Fibroblast of upper back skin (primary cell): ENCODE results near the gene PSMB2.
A peak's percentile ranks its signal among the peaks of the same experiment; 100 is the strongest.

ENCODE experiments used
- DNase-seq: peaks from one replicate; pipeline ENCODE4 v3.0.0-alpha.2; 2013

The PSMB2 gene

DNA sequence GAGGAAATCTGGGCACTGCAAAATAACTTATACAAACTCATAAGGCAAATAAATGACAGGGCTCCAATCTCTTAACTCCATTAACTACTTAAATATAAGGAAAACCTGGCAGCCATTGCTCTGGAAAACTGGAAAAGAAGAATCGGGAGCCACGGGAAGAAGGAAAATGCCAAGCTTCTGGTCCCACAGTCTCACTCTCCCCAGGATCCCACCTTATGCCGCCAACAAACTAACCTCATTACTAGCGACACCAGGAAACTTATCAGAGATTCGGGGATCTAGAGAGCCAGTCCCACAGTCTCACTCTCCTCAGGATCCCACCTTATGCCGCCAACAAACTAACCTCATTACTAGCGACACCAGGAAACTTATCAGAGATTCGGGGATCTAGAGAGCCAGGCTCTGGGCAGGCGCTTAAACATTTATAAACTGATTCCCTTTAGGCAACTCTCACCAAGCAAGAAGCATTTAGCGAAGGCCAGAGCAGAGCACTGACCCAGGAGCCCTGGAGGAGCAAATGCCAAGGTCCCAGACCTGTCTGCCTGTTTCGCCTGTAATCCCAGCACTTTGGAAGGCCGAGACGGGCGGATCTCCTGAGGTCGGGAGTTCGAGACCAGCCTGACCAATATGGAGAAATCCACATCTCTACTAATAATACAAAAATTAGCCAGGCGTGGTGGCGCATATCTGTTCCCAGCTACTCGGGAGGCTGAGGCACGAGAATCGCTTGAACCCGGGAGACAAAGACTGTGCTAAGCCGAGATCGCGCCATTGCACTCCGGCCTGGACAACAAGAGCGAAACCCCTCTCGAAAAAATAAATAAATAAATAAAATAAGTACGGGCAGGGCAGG is 720 bp downstream of the PSMB2 start:
- DNase-seq, result no peak

DNA sequence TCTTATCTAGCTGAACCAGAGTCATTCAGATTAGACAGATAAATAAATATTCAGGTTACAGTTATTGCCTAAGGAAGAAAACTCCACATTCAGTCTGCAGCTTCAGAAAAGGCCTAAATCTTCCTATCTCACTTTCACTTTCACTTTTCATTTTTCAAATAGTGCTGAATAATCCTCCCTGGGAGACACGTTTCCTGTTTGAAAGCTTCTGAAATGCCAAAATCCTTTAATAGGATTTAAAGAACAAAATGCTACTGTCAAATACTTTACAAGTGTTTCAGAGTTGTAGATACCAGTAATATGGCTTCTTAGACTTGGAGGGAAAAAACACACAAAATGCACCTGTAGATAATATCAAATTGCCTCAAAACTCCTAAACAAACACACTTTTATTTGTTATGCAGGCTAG is 3.9 kb downstream of the PSMB2 start:
- peak; percentile 39 for DNase-seq

DNA sequence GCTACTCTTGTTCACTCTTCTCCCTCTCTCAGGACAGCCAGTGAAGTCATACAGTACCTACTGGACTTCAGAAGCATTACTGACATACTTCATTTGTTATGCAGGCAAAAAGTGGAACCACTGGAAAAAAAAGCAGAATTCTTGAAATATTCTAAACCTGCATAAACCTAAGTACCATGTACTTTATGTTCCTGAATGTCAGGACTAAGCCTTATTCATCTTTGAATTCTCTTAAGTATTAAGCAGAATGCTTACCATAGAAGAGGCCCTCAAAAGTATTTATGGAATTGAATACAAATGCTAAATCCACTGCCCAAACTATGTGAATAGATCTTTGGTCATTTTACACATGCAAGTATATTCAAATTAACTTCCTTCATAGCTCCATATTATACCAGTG is 7.8 kb downstream of the PSMB2 start:
- peak; percentile 10 for DNase-seq

- no peak for DNase-seq
Measured at GRCh38 chr1:35631396-35631795, 9.9 kb downstream of the PSMB2 start.

- DNase-seq, result no peak
Measured at GRCh38 chr1:35629051-35629450, 12.3 kb downstream of the PSMB2 start.

GRCh38 chr1:35623832-35624231 is 17.5 kb downstream of the PSMB2 start:
- DNase-seq, result no peak

DNA sequence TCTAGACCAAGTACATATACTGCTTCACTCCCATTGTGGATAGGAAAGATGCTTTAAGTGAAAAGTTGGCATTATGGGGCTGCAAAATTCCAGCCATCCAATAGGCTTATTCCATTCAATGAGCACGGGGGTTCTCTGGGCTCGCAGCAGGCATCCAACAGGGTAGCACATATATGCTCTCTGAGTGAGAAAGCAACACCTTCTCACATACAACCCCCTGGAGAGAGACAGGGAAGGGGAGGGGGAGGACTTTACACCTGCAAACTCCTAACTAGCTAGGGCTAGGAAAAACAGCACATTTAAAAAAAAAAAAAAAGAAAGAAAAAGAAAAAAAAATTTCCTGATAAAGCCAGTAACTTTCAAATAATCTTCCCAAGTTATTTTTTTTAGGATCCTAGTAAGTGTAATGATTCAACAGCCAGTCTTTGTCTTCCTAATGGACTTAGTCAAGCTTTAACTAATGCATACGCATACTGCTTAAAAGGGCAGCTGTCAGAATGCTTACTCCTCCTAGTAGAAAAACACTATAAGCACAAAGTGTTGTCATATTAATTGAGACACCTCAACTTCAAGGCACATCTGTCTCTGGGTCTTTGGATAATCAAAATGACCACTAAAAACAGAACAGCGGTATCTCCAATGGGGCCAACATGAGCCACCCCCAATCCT is 18.7 kb downstream of the PSMB2 start:
- no peak for DNase-seq

DNA sequence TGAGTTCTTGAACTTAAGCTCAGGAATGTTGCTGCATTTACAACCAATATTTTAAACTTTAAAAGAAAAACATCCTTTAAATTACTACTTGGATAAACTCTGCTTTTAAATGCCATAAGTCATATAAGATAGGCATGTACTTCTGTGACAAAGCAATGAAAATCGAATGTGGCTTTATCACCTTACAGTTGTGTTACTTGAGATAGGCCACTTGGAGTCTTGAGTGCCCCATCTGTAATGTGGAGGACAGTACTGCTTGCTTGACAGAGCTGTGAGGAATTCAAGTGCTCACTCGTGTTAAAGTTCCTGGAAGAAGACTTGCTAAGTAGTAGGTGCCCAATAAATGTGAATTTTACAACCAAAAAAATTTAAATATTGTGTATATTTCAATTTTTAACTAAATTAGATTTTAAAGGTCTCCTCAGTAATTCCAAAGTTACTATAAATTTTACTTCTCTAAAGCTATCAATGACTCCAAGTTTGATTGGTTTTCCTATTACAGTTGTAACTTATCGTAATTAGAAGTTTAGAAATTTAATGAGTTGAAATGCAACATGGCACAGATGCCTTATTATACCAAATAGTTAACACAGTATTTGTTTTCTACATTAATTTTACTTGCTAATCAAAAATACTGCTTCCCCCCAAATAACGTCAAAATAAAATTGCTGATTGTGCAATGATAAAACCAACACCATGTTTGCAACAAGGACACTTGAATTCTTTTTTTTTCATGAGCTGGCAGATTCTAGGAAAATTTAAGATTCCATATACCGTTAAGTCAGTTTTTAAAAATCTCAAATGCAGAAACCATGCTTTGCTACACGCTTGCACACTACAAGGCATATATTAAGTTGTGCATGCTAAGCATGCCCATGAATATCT is 21.8 kb downstream of the PSMB2 start:
- DNase-seq, result no peak

DNA sequence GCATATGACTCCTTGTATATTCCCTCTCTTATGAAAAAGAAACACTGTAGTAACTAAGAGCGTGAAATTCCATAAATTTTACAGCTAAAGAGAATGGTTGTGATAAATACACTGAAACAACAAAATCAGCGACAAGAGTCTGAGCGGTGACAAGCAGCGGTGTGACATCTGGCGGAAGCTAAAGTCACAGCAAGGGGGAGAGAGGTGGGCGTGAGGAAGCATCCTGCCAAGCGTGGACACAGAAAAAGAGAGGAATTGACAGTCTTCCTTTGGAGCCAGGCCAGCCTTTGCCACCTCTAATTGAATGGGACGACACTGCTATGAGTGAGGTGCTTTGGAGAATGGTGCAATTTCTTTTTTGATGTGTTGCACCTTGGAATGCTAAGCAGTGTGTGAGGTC is 25.9 kb downstream of the PSMB2 start:
- no peak for DNase-seq

DNA sequence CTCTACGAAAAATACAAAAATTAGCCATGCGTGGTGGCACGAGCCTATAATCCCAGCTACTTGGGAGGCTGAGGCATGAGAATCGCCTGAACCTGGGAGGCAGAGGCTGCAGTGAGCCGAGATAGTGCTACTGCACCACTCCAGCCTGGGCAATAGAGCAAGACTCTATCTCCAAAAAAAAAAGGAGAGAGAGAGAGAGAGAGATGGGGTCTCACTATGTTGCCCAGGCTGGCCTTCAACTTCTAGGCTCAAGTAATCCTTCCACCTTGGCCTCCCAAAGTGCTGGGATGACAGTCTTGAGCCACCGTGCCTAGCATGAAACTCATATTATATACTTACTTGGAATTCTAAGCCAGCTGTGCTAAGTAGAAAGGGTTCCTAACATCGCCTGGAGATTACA is 29.7 kb downstream of the PSMB2 start:
- no peak for DNase-seq

DNA sequence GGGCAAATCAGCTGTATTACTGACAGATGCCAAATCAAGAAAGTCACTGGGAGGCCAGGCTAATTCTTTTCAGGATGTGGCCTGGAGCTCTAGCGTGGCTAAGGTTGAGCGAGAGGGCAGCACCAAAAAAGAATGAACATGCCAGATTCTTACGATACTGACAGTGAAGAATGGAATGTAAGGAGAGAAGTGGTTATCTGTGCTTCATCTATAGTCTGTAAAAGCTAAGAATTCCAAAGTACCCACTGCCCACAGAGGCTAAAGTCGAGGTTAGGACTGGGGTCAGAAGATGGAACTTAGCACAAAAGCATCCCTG is 35.5 kb downstream of the PSMB2 start:
- DNase-seq, result peak; percentile 67

DNA sequence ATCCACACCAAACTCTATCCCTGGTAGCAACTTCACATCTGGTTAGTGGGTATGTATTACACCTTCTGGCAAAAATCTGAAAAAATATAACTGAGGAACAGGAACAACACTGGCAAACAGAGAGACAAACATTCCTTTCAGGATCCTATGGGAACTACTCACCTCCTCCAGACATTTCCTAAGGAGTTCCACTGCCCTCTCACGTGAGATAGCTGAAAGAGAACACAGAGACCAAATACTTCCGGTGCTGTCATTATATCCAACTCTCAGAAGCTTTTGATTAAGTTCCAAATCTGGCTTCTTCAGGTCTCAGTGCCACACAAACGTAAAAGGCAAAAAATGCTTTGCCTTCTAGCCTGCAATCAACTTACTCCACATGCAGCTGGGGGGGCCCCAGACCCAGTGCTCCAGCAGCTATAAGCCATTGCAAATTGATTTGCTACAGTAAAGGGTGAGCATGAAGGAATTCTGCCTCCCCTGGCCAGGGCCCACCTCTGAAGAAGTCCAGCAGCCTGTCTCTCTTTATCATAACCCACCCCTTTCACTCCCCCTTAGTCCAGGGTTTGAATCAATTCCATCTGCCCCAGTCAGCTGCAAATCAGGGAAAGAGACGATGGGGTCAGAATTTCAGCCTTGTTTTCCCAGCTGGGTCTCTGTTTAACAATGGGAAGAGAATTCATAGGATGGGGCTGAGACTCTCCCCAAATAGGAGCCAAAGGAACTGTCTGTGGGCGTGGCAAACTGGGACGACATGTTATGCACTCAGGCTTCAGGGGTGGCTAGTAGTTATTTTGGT is 36.1 kb downstream of the PSMB2 start:
- DNase-seq, result peak; percentile 19

DNA sequence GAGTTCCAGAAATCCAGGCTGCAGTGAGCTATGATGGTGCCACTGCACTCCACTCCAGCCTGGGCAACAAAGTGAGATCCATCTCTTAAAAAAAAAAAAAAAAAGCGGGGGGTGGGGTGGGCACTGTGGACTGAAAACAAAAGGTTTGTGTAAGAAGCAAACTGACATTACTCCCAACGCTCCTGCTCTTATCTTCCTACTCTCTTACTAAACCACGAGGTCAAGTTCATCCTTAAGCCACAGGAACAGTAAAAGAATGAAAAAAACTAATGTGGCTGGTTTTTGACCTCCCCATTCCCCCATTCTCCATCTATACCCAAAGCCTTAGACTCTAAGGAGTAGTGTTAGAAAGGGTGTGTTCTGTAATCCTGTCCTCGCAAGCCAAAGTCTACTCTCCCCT is 37.4 kb downstream of the PSMB2 start:
- DNase-seq, result no peak

- DNase-seq, result no peak
Measured at GRCh38 chr1:35603468-35603867, 37.9 kb downstream of the PSMB2 start.

GRCh38 chr1:35600593-35600992 is 40.7 kb downstream of the PSMB2 start:
- no peak for DNase-seq

DNA sequence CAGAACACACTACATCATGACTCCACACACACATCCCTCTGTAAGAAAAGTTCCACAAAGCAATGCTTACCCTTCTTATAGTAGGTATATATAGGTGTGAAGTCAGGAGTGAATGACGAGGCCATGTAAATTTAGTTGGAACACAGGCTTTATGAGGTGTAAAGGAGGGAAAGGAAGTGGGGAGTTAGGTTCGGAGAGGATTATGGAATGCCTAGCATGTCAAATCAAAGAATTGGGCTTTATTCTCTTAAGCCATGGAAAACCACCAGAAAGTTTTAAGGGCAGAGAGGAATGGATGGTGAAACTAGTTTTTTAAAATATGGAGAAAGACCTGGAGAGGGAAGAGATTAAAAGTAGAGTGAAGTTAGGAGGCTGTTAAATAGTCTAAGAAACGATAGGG is 41.9 kb downstream of the PSMB2 start:
- no peak for DNase-seq

DNA sequence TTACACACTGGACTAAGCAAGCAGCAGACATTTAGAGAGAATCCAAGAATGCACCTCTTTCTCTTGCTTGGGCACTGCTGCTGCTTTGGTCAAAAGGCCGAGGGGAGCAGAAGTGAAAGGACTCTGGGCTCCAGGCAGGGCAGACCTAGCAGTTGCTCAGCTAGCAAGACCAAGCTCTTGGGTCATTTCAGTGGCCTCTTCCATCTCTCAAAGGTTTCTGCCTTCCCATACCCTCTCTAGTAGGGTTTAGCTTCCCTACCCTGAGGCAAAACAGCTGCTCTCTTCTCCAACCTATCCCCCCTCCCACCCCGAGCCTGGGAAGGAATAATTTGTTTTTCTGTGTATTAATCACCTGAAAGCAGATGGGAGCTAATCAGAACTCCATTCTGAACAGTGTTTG is 42.4 kb downstream of the PSMB2 start:
- no peak for DNase-seq

DNA sequence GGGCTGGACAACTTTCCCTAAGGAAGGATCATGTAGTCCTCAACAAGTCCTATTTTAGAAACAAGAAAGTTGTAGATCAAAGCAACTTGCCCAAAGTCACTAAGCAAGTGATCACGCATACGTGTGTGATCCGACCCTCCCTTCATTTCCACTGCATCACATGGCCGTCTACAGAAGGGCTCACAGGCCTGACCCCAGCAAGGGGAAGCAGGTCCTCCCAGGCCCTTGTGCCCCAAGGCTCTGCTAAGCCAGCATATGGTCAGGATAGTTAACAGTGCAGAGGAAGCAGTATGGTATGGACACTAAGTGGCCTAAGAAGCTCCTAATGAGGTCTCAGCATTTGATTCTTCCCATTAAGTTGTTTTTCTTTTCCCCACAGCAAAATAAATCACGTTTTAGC is 43.5 kb downstream of the PSMB2 start:
- DNase-seq, result no peak

DNA sequence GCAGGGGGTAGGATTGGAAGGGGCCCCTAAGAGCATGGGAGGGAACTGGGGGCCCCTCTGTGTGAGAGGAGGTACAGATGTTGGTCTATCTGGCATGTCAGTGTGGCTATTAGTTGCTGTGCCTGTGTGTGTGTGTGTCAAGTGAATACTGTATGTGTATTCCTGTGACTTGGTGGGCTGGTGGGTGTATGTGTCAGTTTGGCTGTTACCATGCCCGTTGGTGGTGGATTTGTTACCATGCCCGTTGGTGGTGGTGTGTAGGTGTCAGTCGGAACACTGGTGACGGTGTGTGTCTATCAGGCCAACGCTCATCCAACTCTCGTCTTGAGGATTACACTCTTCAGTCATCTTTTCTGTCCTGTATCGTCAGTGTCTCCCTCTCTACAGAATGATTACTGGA is 45.6 kb downstream of the PSMB2 start:
- no peak for DNase-seq

DNA sequence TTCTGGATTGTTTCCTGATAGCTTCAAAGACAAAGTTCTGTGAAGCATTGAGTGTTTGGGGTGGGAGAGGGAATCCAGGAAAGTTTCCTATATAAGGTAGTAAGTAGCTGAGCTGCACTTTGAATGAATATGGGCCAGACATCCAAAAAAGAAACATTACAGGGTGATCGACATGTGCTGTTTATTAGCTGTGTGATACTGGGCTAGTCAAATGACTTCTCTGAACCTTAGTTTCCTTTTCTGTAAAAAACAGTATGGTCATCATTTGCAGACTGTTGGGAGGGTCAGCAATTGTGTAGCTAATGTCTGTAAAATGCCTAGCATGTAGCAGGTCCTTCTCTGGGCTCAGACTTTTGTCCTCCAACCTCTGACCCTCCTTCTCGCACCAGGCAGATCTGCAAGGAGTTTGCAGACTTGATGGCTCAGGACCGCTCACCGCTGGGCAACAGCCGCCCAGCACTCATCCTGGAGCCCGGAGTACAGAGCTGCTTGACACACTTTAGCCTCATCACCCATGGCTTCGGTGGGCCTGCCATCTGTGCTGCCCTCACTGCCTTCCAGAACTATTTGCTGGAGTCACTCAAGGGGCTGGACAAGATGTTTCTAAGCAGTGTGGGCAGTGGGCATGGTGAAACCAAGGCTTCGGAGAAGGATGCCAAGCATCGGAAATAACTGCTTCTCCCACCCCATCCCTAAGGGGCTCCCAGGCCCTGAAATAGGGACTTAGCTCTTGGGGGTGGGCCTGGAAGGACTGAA is 47.1 kb downstream of the PSMB2 start:
- no peak for DNase-seq

GRCh38 chr1:35592991-35593769 is 48.1 kb downstream of the PSMB2 start:
- no peak for DNase-seq
